Large intestine (tissue), 12 donors: ENCODE measurements around the gene KCNS1. TPM values are rescaled to one million over a fixed set of nuclear protein-coding genes. Genes with fewer than 3 reads are reported as not detected.
"Not testable (repeated sequence)": the region's sequence is repeated elsewhere in the genome, so short reads cannot be mapped to it uniquely, and the experiment has no call there.

Source experiments
- DNase-seq, 2 donors: peaks; one replicate each; pipeline versions ENCODE4 v3.0.0 to v3.0.0-alpha.2; 2013
- H3K27ac ChIP-seq: one replicate; pipeline ENCODE4 v1.5.1; 2013; ENCODE audit warnings: low read length
- H3K27me3 ChIP-seq: 2 replicates; pipeline ENCODE4 v1.6.1; 2013; ENCODE audit warnings: low read length; ENCODE audit not compliant: control insufficient read depth, insufficient read depth
- H3K36me3 ChIP-seq: 2 replicates; pipeline ENCODE4 v1.6.1; 2013; ENCODE audit warnings: low read length; ENCODE audit not compliant: control insufficient read depth, insufficient read depth
- H3K4me1 ChIP-seq: one replicate; pipeline ENCODE4 v1.6.1; 2013; ENCODE audit warnings: low read length; ENCODE audit not compliant: control insufficient read depth, insufficient read depth
- H3K4me3 ChIP-seq: one replicate; pipeline ENCODE4 v1.5.1; 2013; ENCODE audit warnings: low read length
- H3K9me3 ChIP-seq: one replicate; pipeline ENCODE4 v1.6.1; 2013; ENCODE audit warnings: mild to moderate bottlenecking, low read depth, low read length, moderate library complexity; ENCODE audit not compliant: control insufficient read depth
- WGBS: methylation state at CpG from one replicate; pipeline ENCODE4 v1.1.5; 2013; ENCODE audit warnings: low lambda C conversion rate; ENCODE audit not compliant: insufficient coverage; 5-methylcytosine and 5-hydroxymethylcytosine counted together
- long read RNA-seq, 11 donors: transcript quantifications; one replicate each; lab custom pipeline, GENCODE V29; 2026
- polyA plus RNA-seq: library from polyadenylated mRNA; unstranded; fragments of 120-200 nt; gene quantifications from one replicate; pipeline ENCODE4 v1.2.1, GENCODE V29; 2013

KCNS1 gene, protein sequence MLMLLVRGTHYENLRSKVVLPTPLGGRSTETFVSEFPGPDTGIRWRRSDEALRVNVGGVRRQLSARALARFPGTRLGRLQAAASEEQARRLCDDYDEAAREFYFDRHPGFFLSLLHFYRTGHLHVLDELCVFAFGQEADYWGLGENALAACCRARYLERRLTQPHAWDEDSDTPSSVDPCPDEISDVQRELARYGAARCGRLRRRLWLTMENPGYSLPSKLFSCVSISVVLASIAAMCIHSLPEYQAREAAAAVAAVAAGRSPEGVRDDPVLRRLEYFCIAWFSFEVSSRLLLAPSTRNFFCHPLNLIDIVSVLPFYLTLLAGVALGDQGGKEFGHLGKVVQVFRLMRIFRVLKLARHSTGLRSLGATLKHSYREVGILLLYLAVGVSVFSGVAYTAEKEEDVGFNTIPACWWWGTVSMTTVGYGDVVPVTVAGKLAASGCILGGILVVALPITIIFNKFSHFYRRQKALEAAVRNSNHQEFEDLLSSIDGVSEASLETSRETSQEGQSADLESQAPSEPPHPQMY
- 1.2 TPM for polyA plus RNA-seq
- long read RNA-seq, donor 1: 0 reads
- long read RNA-seq, donor 2: 0 reads
- long read RNA-seq, donor 3: 0 reads
- long read RNA-seq, donor 4: 0 reads
- long read RNA-seq, donor 5: 0 reads
- long read RNA-seq, donor 6: 0 reads
- long read RNA-seq, donor 7: 0 reads
- long read RNA-seq, donor 8: 0 reads
- long read RNA-seq, donor 9: 0 reads
- long read RNA-seq, donor 10: 0 reads
- long read RNA-seq, donor 11: 0 reads

DNA sequence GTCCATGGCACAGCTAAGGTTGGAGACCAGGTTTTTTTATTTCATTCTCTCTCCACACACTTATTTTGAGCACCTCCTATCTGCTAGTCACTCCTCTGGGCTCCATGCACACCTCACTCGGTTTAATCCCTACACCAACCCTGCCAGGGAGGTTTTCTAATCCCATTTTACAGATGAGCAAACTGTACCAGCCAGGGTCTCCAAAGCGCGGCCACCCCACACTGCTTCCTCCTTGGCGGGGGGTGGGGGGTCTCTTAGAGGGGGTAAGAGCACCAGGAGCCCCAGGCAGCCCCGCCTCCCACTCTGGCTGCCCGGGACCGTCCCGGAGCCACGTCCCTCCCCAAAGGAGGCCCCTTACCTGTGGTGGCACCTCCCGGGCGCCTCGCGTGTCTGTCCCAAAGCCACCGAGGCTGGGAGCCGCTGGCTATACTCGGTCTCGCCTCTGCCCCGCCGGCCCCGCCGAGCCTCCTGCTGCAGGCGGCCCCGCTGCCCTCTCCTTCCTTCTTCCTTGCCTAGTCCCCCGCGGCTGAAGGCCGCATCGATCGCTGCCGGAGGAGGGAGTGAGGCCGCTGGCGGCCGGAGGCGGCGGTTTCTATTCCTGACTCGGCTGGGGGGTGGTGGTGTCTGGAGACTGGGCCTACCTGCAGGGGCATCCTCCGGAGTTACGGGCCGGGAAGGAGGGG is at the start of gene KCNS1:
KCNS1 (minus strand) TSS at position 565 of the 683 bp plus-strand sequence. CDS start 1,891 bp downstream, outside the sequence.
- WGBS: 11% methylated on average over 1 of the region's 38 CpGs
- peaks cover 10% of the 10 kb centered on the region for H3K9me3 ChIP-seq
- peak in 1 of 2 donors; percentile 32 for DNase-seq
- no peak within 1 kb of the TSS for H3K27ac ChIP-seq
- H3K27me3 ChIP-seq: peaks cover 72% of the 10 kb centered on the region
- no peaks in the 10 kb centered on the region for H3K36me3 ChIP-seq
- H3K4me3 ChIP-seq: no peak within 1 kb of the TSS
- H3K4me1 ChIP-seq: peaks cover 2% of the 10 kb centered on the region

DNA sequence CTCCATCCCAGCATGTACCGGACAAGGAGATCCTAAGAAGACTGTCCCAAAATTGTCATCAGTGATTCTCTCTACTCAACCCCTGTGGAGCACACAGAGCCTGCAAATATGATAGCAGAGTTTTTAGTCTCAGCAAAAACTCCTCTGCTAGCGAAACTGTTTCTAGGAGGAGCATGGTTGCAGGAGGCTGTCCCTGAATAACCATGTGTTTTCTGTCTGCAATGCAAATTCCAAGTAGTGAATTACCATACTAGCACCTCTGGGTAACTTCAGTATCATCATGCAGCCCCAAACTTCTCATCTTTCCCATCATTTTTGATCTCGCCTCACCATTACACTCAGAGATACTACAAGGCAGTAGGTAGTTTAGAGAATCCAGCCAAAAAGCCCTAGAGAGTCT is 48.1 kb upstream of the KCNS1 start:
- no peaks in the 10 kb centered on the region for H3K36me3 ChIP-seq
- H3K27ac ChIP-seq: no peak overlapping the region
- no peak overlapping the region for H3K4me3 ChIP-seq
- H3K4me1 ChIP-seq: no peaks in the 10 kb centered on the region
- H3K27me3 ChIP-seq: peaks cover 18% of the 10 kb centered on the region
- DNase-seq: no peak
- no peaks in the 10 kb centered on the region for H3K9me3 ChIP-seq
- WGBS: no CpG with 5 or more reads among the region's 3 CpGs

DNA sequence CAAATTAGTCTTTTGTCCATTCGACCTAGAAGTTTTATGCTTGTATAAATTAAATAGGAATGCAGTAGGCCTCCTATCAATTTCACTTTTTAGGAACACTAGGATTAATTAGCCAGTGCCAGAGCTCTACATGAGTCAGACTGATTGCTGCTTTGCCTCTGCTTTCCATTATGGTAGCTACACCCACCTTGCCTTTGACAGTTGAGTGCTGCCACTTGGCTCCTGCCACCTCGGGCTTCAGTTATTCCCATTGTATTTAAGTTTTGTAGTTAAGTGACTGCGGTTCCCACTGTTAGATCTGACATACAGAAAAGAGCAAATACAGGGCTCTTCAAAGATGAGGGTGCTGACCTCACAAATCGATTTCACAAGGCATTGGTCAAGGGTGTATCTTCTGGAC is 39.9 kb upstream of the KCNS1 start:
- DNase-seq: no peak
- Histone ChIP-seq H3K9me3 (no peaks in the 10 kb centered on the region), H3K4me3 (no peak overlapping the region), H3K36me3 (no peaks in the 10 kb centered on the region), H3K4me1 (peaks cover 14% of the 10 kb centered on the region), H3K27ac (no peak overlapping the region), H3K27me3 (peaks cover 12% of the 10 kb centered on the region)
- WGBS: 80% methylated on average over 2 of the region's 4 CpGs

DNA sequence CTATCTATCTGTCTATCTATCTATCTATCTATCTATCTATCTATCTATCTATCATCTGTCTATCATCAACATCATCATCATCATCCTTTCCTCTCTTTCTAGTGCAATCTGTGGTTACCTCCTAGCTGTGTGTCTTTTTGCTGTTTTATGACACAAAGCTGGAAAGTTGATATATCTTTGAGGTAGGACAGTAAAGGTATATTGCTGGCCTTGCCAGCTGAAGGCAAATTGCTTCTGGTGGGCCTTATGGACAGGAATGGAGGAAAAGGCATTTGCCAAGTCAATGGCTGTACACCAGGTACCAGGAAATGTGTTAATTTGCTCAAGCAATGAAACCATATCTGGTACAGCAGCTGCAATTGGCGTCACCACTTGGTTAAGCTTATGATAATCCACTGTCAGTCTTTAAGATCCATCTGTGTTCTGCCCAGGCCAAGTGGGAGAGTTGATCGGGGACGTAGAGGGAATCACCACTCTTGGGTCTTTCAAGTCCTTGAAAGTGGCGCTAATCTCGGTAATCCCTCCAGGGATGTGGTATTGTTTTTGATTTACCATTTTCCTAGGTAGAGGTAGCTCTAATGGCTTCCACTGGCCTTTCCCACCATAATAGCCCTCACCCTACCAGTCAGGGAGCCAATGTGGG is 38.9 kb upstream of the KCNS1 start:
- not testable (repeated sequence) for H3K27me3 ChIP-seq, DNase-seq, H3K36me3 ChIP-seq, H3K27ac ChIP-seq, H3K4me3 ChIP-seq, H3K9me3 ChIP-seq
- peaks cover 14% of the 10 kb centered on the region for H3K4me1 ChIP-seq
- no CpG with 5 or more reads among the region's 5 CpGs for WGBS

DNA sequence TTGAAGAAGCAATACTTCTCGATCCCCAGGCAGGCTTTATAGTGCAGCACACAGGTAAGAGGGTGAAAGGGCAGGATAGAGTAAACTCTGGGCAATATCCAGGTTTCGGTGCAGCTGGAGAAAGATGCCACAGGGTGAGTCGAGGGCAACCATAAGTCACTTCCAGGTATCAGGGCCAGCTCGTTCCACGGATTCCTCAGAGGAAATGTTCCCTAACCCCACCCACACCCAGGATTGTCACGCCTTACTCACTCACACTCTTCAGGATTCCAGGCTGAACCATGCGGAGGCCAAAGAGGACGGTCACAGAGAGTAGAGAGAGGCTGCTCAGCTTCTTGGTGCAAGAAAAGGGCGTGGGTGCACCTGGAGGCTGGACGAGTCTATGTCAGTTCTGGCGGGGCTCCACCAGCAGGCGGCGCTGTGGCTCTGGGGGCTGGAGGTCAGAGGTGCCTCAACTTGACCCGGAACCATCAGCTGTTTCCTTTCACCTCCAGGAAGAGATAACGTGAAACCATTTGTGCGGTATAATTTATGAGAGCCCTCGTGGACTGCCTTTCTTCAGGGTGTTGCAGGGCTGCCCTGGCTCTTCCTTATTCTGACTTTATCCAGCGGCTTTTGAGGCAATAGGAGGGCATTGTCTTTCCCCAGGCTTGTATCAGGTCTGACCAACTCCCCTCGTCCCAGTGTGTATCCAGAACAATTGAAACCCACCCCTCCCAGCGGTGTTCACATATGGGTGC is 37.8 kb upstream of the KCNS1 start:
- peak; percentile 76 to 88 for DNase-seq
- H3K27me3 ChIP-seq: no peaks in the 10 kb centered on the region
- H3K27ac ChIP-seq: peak overlapping the region; percentile 80
- no peak overlapping the region for H3K4me3 ChIP-seq
- no CpG with 5 or more reads among the region's 20 CpGs for WGBS
- H3K9me3 ChIP-seq: peaks cover 4% of the 10 kb centered on the region
- H3K36me3 ChIP-seq: no peaks in the 10 kb centered on the region
- peaks cover 14% of the 10 kb centered on the region for H3K4me1 ChIP-seq

DNA sequence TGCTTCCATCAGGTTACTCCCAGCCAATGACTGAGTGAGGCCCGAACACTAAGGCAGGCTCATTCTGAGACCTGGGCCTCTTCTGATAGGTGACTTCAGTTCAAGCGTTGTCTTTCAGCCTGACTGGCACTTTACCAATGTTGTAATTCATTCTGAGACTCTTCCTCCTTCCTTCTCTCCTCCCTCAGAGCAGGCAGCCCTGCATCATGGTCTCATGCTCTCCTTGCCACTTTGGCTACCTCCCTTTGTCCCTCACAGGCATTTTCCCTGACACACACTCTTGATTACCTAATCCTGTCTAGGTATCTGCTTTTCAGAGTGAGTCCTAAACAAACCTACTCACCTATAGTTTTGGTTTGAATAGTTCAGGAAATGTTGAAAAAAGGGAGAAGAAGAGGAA is 36.0 kb upstream of the KCNS1 start:
- H3K9me3 ChIP-seq: peaks cover 4% of the 10 kb centered on the region
- H3K27me3 ChIP-seq: no peaks in the 10 kb centered on the region
- DNase-seq: no peak
- no peak overlapping the region for H3K27ac ChIP-seq
- no peaks in the 10 kb centered on the region for H3K36me3 ChIP-seq
- no peak overlapping the region for H3K4me3 ChIP-seq
- no CpG with 5 or more reads among the region's 2 CpGs for WGBS
- peaks cover 14% of the 10 kb centered on the region for H3K4me1 ChIP-seq

DNA sequence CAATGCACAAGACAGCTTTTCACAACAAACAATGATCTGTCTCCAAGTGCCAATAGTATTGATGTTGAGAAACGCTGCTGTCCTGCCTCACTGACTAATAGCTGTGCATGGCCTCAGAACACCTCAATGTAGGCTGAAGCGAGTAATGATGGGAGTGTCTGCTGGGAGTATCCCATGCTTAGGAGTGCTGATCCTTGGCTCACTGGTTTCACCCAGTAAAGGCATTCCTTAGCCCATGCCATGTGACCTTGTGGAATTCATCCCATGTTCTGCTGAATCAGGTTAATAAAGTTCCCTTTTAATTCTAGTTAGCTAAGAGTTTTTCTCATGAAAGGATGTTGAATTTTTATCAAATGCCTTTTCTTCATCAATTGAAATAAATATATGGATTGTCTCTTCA is 27.2 kb upstream of the KCNS1 start:
- WGBS: no CpG with 5 or more reads among the region's 2 CpGs
- Histone ChIP-seq H3K4me3 (no peak overlapping the region), H3K9me3 (no peaks in the 10 kb centered on the region), H3K27ac (peak overlapping the region; percentile 4), H3K27me3 (peaks cover 14% of the 10 kb centered on the region), H3K36me3 (no peaks in the 10 kb centered on the region), H3K4me1 (no peaks in the 10 kb centered on the region)
- peak; percentile 40 to 58 for DNase-seq

DNA sequence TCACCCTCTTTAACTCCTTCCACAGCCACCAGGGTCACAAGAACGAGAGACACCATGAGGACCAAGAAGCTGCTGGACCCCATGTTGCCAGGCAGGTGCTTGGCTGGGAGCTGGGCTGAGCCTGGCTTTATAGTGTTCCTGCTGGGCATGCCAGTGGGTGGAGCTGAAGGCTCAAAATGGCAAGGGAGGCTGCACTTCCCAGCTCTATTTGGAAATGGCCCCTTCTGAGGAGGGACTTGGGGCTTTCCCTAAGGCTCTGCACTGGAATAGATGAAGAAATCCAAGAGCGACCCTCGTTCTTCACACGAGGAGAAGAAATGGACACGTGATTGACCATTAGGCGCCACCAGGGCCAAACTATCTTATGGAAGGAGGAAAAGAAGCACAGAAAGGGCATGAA is 23.4 kb upstream of the KCNS1 start, which contains the start of gene WFDC12:
WFDC12 (minus strand) TSS at position 101 of the 400 bp plus-strand sequence; CDS start at position 83, 18 bp downstream.
- no peaks in the 10 kb centered on the region for H3K9me3 ChIP-seq
- DNase-seq: no peak
- WGBS: no CpG with 5 or more reads among the region's 6 CpGs
- H3K36me3 ChIP-seq: no peaks in the 10 kb centered on the region
- no peak within 1 kb of the TSS for H3K4me3 ChIP-seq
- H3K4me1 ChIP-seq: no peaks in the 10 kb centered on the region
- H3K27ac ChIP-seq: no peak within 1 kb of the TSS
- H3K27me3 ChIP-seq: peaks cover 12% of the 10 kb centered on the region

DNA sequence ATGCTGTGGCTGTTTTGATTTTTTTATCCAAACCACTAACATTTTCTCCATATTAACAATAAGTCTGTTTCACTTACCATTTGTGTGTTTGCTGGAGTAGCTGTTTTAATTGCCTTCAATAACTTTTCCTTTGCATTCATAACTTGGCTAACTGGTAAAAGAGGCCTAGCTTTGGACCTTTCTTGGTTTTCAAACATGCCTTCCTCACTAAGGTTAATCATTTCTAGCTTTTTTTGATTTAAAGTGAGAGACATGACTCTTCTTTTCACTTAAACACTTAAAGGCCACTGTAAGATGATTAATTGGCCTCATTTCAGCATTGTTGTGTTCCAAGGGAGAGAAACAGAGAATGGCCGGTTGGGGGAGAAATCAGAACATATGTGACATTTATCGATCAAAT is 20.5 kb upstream of the KCNS1 start:
- no peaks in the 10 kb centered on the region for H3K9me3 ChIP-seq
- no CpG with 5 or more reads among the region's 2 CpGs for WGBS
- peaks cover 12% of the 10 kb centered on the region for H3K27me3 ChIP-seq
- H3K4me3 ChIP-seq: no peak overlapping the region
- no peak for DNase-seq
- H3K4me1 ChIP-seq: no peaks in the 10 kb centered on the region
- H3K27ac ChIP-seq: no peak overlapping the region
- no peaks in the 10 kb centered on the region for H3K36me3 ChIP-seq
